ENCODE results near the gene ACTL7A. TPM values are rescaled to one million over a fixed set of nuclear protein-coding genes. Genes with fewer than 3 reads are reported as not detected.
"Not testable (repeated sequence)": the region's sequence is repeated elsewhere in the genome, so short reads cannot be mapped to it uniquely, and the experiment has no call there.

The ACTL7A gene, protein sequence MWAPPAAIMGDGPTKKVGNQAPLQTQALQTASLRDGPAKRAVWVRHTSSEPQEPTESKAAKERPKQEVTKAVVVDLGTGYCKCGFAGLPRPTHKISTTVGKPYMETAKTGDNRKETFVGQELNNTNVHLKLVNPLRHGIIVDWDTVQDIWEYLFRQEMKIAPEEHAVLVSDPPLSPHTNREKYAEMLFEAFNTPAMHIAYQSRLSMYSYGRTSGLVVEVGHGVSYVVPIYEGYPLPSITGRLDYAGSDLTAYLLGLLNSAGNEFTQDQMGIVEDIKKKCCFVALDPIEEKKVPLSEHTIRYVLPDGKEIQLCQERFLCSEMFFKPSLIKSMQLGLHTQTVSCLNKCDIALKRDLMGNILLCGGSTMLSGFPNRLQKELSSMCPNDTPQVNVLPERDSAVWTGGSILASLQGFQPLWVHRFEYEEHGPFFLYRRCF
- not detected for polyA plus RNA-seq (ENCODE audit: insufficient read depth in 1 of 5, insufficient read length in 5 of 5, low replicate concordance in 1 of 5)
- long read RNA-seq, donor 1, result 0 reads
- long read RNA-seq, donor 2, result 0 reads
- long read RNA-seq, donor 3, result 0 reads
- long read RNA-seq, donor 4, partial matches to known transcripts, result 40 of 47 reads
- long read RNA-seq, donor 4, other reads (novel, unspliced or antisense), result 7 of 47 reads
- long read RNA-seq, donor 5, result 0 reads
- long read RNA-seq, donor 6, result 0 reads
- long read RNA-seq, donor 7, result 0 reads
- long read RNA-seq, donor 8, result 0 reads

DNA sequence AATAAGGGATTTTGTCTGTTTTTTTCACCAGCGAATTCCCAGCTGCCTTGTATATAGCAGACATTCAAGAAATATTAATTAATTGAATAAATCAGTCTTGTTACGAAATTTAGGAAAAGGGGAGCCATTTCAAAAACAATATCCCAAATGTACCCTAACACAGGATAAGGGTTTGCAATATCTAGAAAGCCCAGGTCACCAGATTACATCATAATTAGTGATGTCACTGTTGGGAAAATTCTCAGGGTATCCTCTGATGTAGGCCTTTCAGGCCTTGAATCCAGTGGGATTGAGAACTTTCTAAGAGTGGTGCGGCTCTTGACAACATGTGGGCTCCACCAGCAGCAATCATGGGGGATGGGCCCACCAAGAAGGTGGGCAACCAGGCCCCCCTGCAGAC is at the start of gene ACTL7A:
TSS of gene ACTL7A (plus strand) at position 270 of the 400 bp plus-strand sequence. CDS start at position 327, 57 bp downstream.
- no peak for DNase-seq

DNA sequence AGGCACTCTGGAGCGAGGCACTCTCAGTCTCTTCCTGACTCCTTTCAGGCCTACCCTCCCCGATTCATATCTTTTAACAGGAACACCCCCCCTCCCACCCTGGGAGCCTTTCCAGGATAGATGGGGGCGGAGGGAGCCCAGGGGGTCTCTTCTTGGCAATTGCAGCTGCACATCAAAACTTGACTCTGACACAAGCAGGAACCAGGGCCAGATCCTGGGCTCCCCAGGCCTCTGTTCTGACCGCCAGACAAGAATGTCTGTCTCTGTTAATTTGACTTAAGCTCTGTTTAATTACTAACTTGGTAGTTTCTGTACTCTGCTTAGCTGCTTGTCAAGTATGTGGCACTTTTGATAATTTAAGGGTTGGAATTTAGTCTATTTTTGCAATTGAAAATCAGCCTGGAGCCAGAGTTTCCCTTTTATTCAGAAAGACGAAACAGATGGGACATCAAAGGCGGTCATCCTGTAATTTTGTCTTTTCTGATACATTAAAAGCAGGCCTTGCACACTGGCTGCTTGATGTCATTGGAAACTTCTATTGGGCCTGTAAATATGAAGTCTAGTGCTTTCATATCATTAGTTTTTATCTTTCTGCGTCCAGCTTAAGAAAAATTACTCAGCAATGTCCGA is 49.6 kb upstream of the ACTL7A start:
- DNase-seq, result peak; percentile 64 to 72

DNA sequence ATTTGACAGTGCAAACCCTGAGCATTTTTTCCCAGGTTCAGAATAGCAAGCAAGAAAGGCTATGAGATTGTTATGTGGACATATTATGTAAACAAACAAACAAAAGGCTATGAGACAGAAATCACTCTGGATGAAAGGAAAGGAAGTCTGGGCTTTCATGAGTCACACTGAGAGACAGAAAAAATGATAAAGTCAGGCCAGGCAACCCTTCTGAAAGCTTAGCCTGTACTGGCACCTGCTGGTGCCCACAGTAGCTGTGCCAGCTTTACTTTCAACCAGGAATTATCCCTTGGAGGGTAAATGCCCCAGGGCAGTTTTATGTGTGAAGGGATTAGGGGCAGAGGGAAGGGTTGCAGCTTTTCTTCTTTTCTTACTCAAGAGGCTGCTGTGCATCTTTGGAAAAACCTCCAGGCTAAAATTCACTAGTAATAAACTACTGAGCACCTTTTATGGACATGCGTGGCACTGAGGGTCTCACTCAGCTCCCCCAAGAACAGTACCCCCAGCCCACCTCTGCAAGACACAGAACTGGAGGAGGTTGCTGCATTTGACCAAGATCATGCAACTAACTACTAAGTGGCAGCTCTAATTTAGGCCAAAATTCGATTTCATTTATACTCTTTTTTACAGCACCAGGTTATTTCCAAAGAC is 48.0 kb upstream of the ACTL7A start:
- no peak for DNase-seq

DNA sequence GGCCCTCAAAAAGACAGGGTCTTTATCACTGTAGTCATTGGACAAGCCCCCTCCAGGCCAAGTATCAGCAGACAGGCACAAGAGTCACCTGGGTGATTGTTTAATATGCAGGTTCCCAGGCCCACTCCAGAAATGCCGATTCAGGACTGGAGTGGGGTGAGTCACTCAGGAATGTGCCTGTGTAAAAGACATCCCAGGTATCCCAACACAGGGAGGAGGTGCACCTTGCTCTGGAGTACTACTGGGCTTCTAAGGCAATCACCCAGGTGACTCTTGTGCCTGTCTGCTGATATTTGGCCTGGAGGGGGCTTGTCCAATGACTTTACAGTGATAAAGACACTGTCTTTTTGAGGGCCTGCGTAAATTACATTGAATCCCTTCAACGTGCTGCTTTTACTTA is 46.9 kb upstream of the ACTL7A start:
- DNase-seq, result no peak

DNA sequence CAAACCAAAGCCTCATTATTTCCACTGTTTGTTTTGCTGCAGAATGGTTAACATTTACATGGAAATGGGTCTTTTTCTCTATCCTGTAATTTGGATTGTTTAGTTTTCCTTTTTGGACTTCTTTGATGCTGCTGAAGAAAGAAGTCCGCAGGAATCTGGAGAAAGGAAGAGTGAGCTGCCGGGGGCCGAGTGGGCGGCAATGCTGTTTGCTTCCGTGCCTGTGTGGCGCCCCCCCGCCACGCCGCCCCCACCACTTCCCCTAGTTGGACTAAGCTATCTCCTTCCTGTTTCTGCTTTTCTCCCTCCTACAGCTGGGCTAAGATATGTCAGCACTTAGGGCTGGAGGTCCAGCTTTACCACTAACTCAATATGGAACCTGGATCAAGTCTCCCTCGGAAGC is 46.0 kb upstream of the ACTL7A start:
- DNase-seq, result no peak

DNA sequence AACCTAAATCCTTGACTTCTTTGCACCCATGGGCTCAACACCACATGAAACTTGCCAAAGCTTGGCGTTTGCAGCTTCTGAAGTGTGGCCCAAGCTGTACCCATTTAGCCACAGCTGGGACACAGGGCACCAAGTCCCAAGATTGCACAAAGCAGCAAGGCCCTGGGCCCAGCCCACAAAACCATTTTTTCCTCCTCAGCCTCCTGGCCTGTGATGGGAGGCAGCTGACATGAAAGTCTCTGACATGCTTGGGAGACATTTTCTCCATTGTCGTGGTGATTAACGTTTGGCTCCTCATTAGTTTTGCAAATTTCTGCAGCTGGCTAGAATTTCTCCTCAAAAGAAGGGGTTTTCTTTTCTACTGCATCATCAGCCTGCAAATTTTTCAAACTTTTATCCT is 38.2 kb upstream of the ACTL7A start:
- DNase-seq, result no peak

DNA sequence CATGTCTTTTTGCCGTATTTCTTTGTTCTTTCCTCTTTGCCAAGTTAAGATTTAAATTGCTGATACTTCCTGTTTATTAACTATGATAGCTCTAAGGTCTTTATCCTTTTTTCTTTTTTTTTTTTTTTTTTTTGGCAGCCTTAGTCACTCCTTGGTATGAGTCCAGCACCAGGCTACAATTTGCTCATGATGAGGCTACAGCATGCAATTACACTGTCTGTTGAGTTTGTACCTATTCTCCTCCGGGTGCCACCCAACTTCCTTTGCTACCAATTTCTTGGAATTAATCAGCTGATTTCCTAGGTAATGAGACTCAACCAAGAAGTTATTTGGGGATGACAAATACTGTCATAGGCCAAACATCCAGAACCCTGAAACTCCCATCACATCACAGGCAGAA is 31.8 kb upstream of the ACTL7A start:
- DNase-seq, result no peak

DNA sequence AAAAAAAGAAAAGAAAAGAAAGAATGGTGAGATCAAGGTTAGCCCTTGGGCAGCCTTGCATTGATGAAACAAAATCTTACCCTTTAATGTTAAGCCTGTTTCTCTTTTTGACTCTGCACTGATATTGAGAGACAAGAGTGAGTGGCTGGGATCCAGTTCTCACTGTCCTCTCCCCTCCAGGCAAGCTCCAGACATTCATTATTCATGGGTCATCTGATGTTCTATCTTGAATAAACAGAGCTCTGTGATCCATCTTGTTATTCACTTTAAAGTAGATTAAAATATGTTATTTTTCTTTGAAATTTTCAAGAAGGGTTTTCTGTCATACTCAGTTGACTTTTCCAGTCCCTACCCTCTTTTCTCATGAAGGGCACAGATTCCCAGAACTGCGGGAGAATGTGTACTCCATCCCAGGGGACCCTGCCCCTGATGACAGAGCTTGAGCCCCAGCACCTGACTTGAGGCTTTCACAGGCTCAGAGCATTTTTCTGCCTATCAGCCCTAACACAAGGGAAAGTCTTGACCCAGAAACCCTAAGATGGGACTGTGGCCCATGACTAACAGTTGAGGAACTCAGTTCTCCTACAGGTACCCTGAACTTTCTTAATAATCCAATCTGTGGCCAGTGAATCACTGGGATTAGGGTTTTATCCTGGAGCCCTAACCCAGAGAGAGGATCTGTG is 30.4 kb upstream of the ACTL7A start:
- DNase-seq, result no peak

DNA sequence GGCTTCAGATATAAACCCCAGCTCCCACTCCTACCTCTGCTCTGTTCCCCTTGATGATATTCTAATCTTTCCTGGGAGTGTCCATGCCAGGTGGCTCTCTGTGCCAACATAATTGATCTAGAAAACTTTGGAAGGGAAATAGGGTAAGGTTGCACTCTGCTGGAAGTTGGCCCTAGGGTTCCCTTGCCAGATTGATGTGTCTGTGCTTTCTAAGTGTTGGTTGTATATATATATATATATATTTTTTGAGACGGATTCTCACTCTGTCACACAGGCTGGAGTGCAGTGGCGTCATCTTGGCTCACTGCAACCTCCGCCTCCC is 29.9 kb upstream of the ACTL7A start:
- DNase-seq, result no peak

DNA sequence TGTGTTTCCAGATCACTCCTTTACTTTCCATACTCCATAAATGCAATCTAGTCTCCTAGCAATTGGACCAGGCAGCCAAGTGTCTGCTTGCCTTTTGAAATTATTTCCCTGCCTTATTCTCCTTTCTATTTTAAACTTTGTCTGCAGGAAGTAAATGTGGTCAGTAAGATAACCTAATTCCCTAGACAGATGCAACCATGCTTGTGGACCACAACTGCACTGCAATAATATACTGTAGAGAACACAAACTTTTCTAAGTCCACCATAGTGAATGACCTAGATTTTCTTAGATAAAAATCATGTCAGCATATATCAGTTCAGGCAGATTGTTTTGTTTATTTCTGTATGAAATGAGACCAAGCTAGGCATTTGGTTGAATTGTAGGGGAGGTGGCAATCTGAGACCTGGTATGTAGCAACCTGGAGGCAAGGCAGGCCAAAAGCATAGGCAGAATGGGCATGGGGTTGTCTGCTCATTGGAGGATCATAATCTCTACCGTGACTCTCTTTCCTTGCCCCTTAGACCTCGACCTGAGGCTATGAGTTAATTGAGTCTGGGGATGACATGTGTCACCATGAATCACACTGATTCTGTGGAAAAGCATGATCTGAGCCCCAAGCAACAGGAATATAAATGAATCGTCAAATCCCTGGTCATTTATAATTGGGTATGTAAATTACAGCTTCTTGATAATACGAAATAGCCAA is 27.0 kb upstream of the ACTL7A start:
- no peak for DNase-seq

DNA sequence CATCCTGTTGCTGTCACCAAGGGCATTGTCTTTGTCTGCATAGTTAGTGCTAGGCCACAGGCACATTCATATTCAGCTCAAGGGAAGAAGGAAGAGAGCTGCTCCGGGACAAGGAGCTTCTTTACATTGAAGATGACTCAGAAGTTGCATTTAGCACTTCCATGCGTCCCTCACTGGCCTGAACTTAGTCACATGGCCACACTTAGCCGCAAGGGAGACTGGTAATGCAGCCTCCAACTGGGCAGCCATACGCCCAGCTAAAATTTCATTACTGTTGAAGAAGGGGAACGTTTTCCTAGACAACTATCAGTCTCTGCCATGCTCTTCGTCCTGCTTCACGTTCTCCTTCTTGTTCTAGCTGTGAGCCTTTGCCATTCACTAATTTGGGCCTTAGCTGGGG is 26.2 kb upstream of the ACTL7A start:
- no peak for DNase-seq

DNA sequence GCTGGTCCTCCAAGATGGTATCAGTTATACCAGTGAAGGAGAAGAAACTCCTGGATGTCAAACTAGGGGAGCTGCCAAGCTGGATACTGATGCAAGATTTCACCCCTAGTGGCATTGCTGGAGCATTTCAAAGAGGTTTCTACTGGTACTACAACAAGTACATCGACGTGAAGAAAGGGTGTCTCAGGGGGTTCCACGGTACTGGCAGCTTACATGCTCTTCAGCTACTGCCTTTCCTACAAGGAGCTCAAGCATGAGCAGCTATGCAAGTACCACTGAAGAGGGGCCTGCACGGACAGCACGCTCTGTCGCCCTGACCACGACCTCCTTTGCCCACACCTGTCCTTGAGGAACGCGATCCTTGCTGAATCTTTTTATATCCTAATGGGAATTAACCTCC is 25.7 kb upstream of the ACTL7A start:
- no peak for DNase-seq

DNA sequence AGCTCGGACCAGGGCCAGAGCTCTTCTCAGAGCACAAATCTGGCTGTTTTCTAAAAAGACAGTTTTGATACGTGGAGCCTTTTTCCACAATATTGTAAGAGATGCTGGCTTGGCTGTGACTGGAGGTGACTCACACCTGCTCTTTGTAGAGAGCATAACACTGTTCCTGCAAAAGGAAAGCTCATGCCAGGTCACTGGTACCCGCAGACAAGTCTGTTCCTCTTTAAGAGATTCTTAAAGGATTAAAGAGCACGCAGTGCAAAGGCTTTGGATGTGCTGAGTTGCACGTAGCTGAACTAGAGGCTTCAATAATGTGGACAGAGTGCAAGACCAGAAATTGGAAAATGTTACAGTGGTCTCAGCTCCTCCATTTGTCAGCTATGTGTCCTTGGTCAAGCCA is 25.3 kb upstream of the ACTL7A start:
- no peak for DNase-seq

DNA sequence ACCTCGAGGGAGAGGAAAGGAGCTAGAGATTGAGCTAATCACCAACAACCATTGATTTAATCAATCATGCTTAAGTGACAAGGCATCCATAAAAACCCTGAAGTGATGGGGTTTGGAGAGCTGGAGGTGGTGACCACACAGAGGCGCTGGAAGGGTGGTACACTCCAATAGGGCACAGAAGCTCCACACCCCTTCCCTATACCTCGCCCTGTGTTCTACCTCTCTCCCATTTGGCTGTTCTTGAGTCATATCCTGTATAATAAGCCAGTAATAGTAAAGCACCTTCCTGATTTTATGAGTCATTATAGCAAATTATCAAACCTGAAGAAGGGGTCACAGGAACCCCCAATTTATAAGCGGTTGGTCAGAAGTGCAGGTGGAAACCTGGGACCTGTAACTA is 24.5 kb upstream of the ACTL7A start:
- no peak for DNase-seq

DNA sequence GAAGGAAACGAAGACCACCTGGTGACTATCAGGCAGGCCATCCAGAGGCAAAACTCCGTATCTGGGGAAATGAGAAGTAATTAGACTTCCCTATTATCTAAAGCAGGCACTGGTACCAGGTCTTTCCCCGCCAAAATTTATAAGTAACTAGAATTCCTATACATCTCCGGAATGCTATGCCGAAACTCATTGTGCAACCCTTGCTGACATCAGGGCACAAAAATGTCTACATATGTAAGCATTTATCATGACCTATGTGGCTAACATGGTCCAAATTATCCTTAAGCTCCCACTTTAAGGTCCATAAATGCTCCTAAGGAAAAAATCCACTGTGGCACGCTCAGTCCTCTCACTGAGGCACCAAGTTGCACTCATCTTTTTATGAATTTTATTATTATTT is 24.0 kb upstream of the ACTL7A start:
- DNase-seq, result no peak

DNA sequence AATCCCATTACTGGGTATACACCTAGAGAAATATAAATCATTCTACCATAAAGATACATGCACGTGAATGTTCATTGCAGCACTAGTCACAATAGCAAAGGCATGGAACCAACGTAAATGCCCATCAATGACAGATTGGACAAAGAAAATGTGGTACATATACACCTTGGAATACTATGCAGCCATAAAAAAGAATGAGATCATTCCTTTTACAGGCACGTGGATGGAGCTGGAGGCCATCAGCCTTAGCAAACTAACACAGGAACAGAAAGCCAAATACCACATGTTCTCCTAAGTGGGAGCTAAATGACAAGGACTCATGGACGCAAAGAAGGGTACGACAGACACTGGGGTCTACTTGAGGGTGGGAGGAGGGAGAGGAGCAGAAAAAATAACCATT is 22.5 kb upstream of the ACTL7A start:
- DNase-seq, result not testable (repeated sequence)

DNA sequence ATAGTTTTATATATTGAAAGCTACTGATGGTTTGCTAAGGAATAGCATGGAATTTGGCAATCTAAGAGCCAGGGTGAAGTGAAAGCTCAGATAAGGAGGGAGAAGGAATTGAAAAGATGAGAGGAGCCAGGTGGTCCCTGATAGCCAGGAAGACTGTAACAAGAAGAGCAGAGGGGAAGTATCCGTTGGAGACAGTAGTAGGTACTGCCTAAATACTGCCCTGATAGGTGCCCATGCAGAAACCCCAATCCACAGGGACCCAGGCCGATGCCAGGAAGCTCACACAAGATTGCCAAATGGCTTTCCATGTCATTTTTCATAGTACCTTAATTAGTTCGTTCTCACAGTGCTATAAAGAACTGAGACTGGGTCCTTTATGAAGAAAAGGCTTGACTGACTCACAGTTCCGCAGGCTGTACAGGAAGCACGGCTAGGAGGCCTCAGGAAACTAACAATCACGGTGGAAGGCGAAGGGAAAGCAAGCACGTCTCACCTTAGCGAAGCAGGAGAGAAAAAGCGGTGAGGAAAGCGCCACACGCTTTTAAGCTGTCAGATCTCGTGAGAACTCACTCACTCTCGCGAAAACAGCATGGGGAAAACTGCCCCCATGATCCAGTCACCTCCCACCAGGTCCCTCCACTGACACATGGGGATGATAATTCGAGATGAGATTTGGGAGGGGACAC is 19.3 kb upstream of the ACTL7A start:
- DNase-seq, result no peak

DNA sequence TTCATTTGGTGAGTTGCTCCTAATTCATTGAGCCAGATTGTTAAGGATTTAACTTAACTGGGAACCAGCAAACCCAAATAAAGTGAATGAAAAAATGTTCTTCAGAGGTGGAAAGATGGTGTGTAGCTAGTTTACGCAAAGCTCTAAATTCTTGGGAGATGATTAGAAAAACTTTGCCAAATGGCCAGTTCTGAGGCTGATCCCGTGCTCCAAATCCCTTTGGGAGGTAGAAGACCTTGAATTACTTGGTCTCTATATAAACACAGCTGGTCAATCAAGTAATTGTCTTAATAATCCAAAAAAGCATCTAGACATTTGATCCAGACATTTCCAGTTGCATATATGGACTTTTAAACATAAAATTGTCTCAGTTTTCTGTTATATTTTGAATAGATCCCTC is 17.7 kb upstream of the ACTL7A start:
- no peak for DNase-seq

DNA sequence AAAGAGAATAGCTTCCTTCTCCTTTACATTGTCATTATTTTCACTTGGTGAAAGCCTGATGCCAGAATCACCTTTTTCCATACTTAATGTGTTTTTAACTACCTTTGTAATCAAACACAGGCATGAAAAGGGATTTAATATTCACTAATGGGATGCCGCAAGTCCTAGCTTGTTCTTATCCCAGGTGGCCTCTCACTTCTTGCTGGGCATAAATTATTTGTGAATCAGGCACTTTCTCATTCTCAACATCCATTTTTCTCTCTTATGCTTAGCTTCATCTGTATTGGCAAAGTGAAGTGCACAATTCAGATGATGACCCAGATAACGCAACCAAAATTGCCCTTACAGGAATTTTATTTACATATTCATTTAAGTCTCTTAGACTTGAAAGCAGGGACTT is 17.2 kb upstream of the ACTL7A start:
- DNase-seq, result no peak

DNA sequence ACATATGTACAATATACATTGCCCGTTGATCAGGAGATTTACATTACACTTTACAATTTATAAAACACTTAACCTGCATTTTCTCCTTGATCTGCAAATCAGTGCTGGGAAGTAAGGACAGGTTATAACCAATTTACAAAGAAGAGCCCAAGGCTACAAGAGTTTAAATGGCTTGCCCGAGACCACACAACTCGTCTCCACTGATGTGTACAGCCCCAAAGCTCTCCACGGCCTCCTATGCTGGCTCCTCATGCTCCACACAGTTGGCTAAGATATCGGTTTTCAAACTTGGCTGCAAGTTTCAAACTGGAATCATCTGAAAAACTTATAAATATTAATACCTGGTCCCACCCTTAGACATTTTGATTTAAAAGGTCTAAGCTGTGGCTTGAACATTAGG is 16.6 kb upstream of the ACTL7A start:
- DNase-seq, result no peak

DNA sequence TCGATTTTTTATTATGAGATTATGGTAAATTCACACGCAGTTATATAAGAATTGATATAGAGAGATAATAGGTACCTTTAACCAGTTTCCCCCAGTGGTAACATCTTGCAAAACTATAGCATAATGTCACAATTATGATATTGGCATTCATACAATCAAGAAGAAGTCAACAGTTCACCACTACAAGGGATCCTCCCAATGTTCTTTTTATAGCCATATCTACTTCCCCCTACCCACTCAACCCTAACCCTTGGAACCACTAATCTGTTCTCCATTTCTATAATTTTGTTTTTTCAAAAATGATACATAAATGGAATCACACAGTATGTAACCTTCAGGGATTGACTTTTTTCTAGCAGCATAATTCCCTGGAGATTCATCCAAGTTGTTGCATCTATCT is 16.1 kb upstream of the ACTL7A start:
- no peak for DNase-seq

Data from right lung (tissue), 10 donors.